Stimulated activated CD4-positive, alpha-beta T cell treated with anti-CD3 and anti-CD28 coated beads, Interleukin-4, amount 100 ng/mL, for 48 hours (primary cell): Measurements from ENCODE around the gene HOXD4.

ENCODE experiments used
- DNase-seq, 2 donors: peaks; one replicate each; pipeline ENCODE4 v3.0.0-alpha.2; 2020; ENCODE audit warnings: low read depth in 2 of 2

The HOXD4 gene

DNA sequence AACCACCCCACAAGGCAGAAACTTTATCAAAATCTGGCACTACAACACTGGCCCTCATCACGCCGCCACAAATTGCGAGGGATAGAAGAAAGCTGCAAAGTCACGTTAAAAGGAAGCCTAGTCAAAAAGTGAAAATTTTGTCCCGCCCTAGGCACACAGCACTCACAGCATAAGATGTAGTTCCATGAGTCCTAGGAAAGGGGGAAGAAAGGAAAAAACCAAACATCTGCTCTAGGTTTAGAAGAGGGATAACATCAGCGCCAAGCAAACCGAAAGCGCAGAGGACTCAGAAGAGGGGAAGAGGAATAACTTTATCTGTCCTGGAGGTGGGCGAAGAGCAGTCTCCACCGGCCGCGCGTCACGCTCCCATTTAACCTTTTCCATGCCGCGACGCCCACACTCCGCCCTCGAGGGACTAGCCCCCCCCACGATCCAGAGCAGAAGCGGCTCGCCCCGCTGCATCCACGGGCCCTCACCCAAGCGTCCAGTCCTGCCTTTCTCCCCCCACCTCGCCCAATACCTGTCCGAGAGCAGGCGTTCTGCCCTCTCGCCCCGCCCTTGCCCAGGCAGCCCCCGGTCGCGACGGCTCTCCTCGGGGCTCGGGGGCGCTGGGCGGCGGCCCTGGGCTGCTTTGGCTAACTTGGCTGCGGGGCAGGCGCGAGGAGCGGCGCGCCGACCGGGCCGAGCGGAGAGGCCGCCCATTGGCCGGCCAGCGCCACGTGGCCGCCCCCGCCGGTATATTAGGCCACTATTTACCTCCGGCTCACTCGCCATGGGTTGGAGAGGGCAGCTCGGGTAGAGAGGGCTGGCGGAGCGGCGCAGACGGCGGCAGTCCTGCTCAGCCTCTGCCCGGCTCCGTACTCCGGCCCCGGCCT lies 36.8 kb downstream of the HOXD4 start, which contains the start of gene HOXD1:
HOXD1 (plus strand) TSS at position 770 of the 875 bp plus-strand sequence. CDS start 134 bp downstream, outside the sequence.
- no peak for DNase-seq

DNA sequence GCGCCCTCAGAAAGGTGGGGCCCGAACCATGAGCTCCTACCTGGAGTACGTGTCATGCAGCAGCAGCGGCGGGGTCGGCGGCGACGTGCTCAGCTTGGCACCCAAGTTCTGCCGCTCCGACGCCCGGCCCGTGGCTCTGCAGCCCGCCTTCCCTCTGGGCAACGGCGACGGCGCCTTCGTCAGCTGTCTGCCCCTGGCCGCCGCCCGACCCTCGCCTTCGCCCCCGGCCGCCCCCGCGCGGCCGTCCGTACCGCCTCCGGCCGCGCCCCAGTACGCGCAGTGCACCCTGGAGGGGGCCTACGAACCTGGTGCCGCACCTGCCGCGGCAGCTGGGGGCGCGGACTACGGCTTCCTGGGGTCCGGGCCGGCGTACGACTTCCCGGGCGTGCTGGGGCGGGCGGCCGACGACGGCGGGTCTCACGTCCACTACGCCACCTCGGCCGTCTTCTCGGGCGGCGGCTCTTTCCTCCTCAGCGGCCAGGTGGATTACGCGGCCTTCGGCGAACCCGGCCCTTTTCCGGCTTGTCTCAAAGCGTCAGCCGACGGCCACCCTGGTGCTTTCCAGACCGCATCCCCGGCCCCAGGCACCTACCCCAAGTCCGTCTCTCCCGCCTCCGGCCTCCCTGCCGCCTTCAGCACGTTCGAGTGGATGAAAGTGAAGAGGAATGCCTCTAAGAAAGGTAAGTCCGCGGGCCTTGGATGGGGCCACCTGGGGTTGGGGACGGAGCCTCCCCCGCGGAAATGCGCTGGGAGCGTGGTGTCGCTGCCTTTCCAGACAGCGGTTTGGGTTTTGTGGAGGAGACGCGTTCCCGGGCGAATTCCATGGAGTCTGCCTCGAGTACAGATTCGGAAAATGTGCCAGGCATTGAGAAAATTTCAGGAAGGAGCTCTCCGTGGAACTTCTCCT lies 37.7 kb downstream of the HOXD4 start:
- DNase-seq: no peak

DNA sequence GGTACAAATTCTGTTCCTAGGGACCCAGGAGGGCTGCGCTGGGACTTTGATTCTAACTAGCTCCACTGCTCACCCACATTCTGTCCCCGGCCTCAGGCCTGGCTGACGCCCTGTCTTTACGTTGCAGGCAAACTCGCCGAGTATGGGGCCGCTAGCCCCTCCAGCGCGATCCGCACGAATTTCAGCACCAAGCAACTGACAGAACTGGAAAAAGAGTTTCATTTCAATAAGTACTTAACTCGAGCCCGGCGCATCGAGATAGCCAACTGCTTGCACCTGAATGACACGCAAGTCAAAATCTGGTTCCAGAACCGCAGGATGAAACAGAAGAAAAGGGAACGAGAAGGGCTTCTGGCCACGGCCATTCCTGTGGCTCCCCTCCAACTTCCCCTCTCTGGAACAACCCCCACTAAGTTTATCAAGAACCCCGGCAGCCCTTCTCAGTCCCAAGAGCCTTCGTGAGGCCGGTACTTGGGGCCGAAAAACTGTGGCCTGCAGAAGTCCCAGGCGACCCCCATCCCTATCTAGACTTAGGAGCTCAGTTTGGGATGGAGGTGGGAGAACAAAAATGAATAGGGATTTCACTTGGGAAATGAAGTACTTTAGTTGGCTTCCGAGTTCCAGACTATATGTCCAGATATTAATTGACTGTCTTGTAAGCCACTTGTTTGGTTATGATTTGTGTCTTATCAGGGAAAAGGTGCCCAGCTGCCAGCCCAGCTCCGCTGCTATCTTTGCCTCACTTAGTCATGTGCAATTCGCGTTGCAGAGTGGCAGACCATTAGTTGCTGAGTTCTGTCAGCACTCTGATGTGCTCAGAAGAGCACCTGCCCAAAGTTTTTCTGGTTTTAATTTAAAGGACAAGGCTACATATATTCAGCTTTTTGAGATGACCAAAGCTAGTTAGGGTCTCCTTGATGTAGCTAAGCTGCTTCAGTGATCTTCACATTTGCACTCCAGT lies 38.6 kb downstream of the HOXD4 start:
- no peak for DNase-seq

DNA sequence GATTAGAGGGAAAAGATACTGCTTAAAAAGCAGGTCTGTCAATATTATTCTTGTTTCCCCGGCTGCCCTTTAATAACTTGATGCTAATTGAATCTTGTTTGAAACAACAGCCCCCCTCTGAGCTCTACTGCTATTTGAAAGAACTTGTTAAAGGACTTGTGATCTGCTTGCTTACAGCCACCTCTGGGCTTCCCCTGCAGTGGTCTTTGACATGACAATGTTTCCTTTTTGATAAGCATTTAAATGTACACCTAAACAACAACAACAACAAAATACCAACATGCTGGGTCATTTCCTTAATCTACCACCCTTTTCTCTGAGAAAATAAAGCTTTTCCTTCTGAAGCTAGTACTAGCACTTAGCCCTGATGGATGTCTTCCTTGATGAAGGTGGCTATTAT lies 41.0 kb downstream of the HOXD4 start:
- DNase-seq: no peak

DNA sequence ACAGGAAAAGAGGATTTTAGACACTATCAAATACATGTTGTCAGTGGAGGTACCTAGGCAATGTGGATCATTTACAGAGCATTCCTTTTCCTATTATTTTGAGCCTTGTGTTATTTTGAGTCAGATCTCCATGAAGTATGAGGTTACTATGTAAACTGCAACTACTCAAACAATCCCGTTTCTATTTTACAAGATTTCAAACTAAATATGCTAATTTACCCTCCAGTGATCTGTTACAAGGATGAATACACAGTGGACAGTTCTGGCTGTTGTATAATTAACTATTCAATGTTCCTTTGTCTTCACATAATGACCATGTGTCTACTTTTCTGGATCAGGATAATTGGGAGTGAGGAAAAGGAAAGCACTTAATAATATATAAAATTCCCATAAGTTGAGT lies 41.7 kb downstream of the HOXD4 start:
- DNase-seq: no peak

DNA sequence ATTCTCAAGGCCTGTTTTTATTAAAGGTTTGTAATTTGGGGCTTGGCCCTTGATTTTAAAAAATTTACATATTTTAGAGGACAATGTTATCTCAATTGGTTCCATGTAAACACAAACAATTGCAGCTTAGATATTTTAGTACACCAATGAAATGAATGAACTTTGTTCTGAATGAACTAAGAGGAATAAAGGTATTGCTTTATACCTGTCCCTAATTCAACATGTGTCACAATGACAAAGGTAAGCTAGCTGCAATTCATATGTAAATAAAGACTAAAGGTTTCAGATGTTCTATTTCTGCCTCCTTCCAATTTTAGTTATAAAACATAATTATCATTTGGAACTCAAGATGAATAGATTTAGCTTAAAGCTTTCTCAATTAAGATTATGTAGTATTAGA lies 48.6 kb downstream of the HOXD4 start:
- DNase-seq: no peak

DNA sequence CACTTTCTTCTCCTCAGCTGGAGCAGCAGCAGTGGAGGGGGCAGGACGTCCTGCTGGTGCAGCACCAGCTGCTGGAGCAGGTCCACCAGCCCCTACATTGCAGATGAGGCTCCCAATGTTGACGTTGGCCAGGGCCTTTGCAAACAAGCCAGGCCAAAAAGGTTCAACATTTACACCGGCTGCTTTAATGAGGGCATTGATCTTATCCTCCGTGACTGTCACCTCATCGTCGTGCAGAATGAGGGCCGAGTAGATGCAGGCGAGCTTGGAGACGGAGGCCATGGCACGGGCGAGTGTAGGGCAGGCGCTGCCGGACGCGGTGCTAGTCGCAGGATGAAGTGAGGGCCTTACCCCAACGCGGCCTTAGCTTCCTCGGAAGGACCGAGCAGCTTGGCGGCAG lies 49.6 kb downstream of the HOXD4 start:
- DNase-seq: no peak

DNA sequence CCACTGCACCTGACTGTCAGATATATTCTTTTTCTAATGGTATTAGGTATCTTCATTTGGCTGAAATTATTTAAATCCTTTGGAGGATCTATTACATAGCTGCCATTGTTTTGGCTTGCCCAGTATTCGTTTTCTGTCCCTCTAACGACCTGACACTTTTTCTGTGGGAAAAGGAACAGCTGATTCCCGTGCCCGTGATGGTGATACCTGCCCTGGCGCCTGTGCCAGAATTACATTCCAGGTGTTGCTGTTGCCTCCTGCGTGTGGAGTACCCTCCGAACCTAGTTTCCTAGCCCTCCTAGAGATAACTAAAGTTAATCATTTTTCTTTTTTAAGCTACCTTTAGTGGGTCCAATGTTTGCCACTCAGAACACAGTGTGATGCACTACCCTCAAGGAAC lies 51.1 kb downstream of the HOXD4 start:
- no peak for DNase-seq
